Karpas-422 (cell line): ENCODE data around the gene MS4A10. TPM values are rescaled to one million over a fixed set of nuclear protein-coding genes. Genes with fewer than 3 reads are reported as not detected.

ENCODE experiments used
- DNase-seq: peaks from one replicate; pipeline ENCODE4 v3.0.0-alpha.2; 2015
- H2AFZ ChIP-seq: fragments of 200-600 bp; sonication (generic); 2 replicates; pipeline ENCODE4 v1.6.1; 2014; ENCODE audit warnings: antibody characterized with exemption, low read length, mixed read lengths
- H3K27ac ChIP-seq: fragments of 200-600 bp; sonication (generic); 2 replicates; pipeline ENCODE4 v1.5.1; 2014; ENCODE audit warnings: mild to moderate bottlenecking, low read length, moderate library complexity
- H3K27me3 ChIP-seq: fragments of 200-600 bp; sonication (generic); 2 replicates; pipeline ENCODE4 v1.6.1; 2014; ENCODE audit warnings: low read length, mixed read lengths
- H3K36me3 ChIP-seq: fragments of 200-600 bp; sonication (generic); 2 replicates; pipeline ENCODE4 v1.6.1; 2014; ENCODE audit warnings: low read length, mixed read lengths; ENCODE audit not compliant: insufficient read depth
- H3K4me1 ChIP-seq: fragments of 200-600 bp; sonication (generic); 2 replicates; pipeline ENCODE4 v1.6.1; 2014; ENCODE audit warnings: mild to moderate bottlenecking, low read length, mixed read lengths
- H3K4me2 ChIP-seq: fragments of 200-600 bp; sonication (generic); 2 replicates; pipeline ENCODE4 v1.6.1; 2014; ENCODE audit warnings: low read length, low read depth, mild to moderate bottlenecking; ENCODE audit not compliant: poor library complexity, severe bottlenecking
- H3K4me3 ChIP-seq: fragments of 200-600 bp; sonication (generic); 2 replicates; pipeline ENCODE4 v1.5.1; 2014; ENCODE audit warnings: mild to moderate bottlenecking, antibody characterized with exemption, low read length, mixed read lengths
- H3K79me2 ChIP-seq: fragments of 200-600 bp; sonication (generic); 2 replicates; pipeline ENCODE4 v1.6.1; 2014; ENCODE audit warnings: mild to moderate bottlenecking, low read length, mixed read lengths
- H3K9ac ChIP-seq: fragments of 200-600 bp; sonication (generic); 2 replicates; pipeline ENCODE4 v1.6.0; 2014; ENCODE audit warnings: low read length
- H3K9me2 ChIP-seq: fragments of 200-600 bp; sonication (generic), shearing (Covaris generic); replicated peaks from 2 replicates; pipeline ENCODE4 v1.6.0; 2014; ENCODE audit warnings: mild to moderate bottlenecking, low read length, moderate library complexity; ENCODE audit not compliant: insufficient read depth
- H3K9me3 ChIP-seq: fragments of 300-700, 200-600 bp; sonication (generic); 2 replicates; pipeline ENCODE4 v1.6.1; 2014; ENCODE audit warnings: low read length, mixed read lengths
- H4K20me1 ChIP-seq: fragments of 200-600 bp; sonication (generic); 2 replicates; pipeline ENCODE4 v1.6.1; 2014; ENCODE audit warnings: mild to moderate bottlenecking, antibody characterized with exemption, low read length, low read depth; ENCODE audit not compliant: insufficient read depth
- total RNA-seq: library from RNA; depleted of rRNA; stranded (reverse); fragments of >200 nt; shearing (Covaris generic); gene quantifications from 2 replicates; pipeline ENCODE4 v1.2.3, GENCODE V29; 2014; ENCODE audit warnings: low replicate concordance

The MS4A10 gene
- total RNA-seq, 1 experiment from 2014 or later: not detected

DNA sequence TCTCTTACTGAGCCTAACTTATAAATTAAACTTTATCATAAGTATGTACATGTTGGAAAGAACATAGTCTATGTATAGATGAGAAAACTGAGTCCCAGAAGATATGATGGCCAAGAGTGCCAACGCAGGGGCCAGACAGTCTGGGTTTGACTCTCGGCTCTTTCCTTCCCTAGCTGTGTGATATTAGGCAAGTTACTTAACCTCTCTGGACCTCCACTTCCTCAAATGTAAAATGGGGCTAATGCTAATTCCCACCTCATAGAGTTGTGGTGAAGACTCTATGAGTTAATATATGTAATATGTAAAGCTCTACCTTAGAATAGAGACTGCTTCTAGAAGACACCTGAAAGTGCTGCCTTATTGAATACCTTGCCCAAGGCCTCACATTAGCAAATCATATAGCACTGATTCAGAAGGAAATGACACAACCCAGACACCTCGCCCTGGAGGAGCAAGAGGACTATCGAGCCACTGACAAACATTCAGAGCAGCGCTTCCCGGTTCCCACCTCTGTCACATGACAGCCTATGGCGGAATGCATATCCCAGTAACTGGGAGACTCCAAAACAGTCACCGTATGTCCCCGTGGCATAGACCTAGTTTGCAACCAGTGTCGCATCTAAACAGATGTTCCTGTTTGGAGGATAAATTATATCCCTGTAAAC is 45.5 kb downstream of the MS4A10 start:
- Histone ChIP-seq H3K9me2 (no peaks in the 10 kb centered on the region), H4K20me1 (no peaks in the 10 kb centered on the region), H3K27ac (no peak overlapping the region), H3K4me1 (peaks cover 17% of the 10 kb centered on the region), H3K4me3 (no peak overlapping the region), H3K36me3 (no peaks in the 10 kb centered on the region), H3K79me2 (no peaks in the 10 kb centered on the region), H2AFZ (no peak overlapping the region), H3K9me3 (no peaks in the 10 kb centered on the region), H3K9ac (no peak overlapping the region), H3K27me3 (no peaks in the 10 kb centered on the region), H3K4me2 (no peak overlapping the region)
- no peak for DNase-seq

DNA sequence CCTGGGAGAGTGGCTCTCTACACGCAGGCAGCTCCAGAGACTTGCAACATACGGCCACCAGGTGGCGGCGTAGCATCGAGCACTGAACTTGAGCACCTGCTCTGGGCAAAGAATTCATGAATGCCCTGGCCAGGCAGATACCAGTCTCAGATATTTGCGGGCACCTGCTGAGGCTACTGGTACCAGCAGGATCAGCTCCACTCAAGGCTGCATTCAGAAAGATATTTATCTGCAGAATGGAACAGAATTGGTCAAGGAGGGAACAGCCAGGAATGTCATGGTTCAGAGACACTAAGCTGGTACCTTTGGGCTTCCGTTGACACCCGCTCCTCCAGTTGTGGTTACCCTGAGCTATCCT is 46.0 kb downstream of the MS4A10 start:
- Histone ChIP-seq H3K9ac (no peak overlapping the region), H2AFZ (no peak overlapping the region), H4K20me1 (no peaks in the 10 kb centered on the region), H3K9me2 (no peaks in the 10 kb centered on the region), H3K4me2 (no peak overlapping the region), H3K9me3 (no peaks in the 10 kb centered on the region), H3K4me1 (peaks cover 17% of the 10 kb centered on the region), H3K27me3 (no peaks in the 10 kb centered on the region), H3K36me3 (no peaks in the 10 kb centered on the region), H3K27ac (no peak overlapping the region), H3K79me2 (no peaks in the 10 kb centered on the region), H3K4me3 (no peak overlapping the region)
- peak; percentile 92 for DNase-seq

DNA sequence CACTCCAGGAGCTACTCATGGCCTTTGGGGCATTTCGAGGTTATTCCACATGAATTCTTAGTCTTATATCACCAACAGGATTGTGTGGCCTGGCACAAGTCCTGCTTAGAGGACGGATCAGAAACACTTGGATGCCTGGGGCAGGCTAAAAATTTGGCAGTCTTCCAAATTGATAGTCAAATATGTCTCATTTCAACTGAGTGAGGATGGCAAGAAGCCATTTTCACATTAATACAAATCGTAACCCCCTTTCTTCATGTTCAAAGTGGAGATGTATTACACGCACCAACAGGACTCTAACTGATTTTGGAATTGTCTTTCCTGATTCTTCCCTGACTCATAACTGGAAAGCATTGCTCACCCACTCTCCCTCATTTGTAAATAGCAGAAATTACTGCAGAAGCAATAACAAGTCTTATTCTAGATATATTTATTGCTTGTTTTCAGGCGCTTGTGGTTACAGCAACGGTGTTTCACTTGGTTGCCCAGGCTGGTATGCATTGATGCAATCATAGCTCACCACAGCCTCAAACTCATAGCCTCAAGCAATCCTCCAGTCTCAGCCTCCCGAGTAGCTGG is 46.5 kb downstream of the MS4A10 start:
- Histone ChIP-seq H3K9me2 (no peaks in the 10 kb centered on the region), H3K9me3 (no peaks in the 10 kb centered on the region), H4K20me1 (no peaks in the 10 kb centered on the region), H2AFZ (no peak overlapping the region), H3K79me2 (no peaks in the 10 kb centered on the region), H3K4me2 (no peak overlapping the region), H3K27me3 (no peaks in the 10 kb centered on the region), H3K9ac (no peak overlapping the region), H3K27ac (no peak overlapping the region), H3K4me1 (peaks cover 17% of the 10 kb centered on the region), H3K4me3 (no peak overlapping the region), H3K36me3 (no peaks in the 10 kb centered on the region)
- no peak for DNase-seq

DNA sequence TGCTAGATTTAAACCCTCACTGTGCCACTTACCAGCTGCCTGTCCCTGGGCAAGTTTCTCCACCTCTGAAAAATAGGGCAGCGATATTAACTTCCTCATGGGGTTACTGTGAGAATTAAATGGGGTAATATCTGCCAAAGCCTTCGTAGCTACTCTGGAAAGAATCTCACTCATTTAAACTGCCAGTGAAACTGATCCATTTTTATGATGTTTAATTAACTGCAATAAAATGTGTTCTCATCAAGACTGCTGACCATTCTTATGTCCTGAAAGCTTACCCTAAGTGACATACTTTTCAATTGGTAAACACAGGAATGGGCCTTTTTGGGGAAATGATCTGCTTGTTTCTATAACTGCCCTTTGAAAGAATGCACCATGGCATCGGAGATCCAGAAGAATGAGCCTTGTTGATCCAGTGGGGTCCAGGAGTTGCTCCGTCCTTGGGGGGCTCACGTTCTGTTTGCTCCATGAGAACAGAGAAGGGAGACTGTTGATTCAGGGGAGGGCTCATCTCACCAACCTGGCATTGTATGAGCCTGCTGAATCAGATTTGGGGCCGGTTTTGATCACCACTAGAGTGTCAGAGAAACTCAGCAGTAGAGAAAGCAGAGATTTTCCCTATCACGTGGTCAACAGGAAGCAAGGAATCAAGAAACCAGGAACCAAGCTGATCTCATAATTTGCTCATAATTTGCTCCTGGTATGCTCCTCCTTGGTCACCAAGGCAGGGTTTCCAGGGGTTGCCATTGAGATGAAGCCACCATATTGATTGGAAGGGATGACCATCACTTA is 49.8 kb downstream of the MS4A10 start:
- Histone ChIP-seq H3K9me2 (no peaks in the 10 kb centered on the region), H2AFZ (no peak overlapping the region), H4K20me1 (no peaks in the 10 kb centered on the region), H3K27ac (no peak overlapping the region), H3K27me3 (no peaks in the 10 kb centered on the region), H3K4me1 (peaks cover 17% of the 10 kb centered on the region), H3K4me3 (no peak overlapping the region), H3K9me3 (no peaks in the 10 kb centered on the region), H3K9ac (no peak overlapping the region), H3K36me3 (no peaks in the 10 kb centered on the region), H3K79me2 (no peaks in the 10 kb centered on the region), H3K4me2 (no peak overlapping the region)
- DNase-seq: no peak

DNA sequence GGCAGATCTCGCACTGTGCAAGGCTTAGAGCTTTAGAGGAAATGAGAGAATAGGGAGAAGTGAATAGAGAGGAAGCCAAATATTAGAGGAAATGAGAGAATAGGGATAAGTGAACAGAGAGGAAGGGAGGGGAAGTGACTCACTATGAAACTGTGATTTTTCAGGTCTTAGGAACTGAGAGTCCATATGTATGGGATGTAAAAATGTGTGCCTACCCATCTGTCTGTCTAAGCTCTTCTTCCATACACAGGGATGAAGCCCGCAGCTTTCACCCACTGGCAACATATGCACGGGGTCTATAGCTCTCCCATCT is 50.4 kb downstream of the MS4A10 start:
- Histone ChIP-seq H3K4me2 (no peak overlapping the region), H4K20me1 (no peaks in the 10 kb centered on the region), H3K79me2 (no peaks in the 10 kb centered on the region), H3K27ac (no peak overlapping the region), H3K9ac (no peak overlapping the region), H3K4me3 (no peak overlapping the region), H3K4me1 (peaks cover 17% of the 10 kb centered on the region), H3K36me3 (no peaks in the 10 kb centered on the region), H3K9me2 (no peaks in the 10 kb centered on the region), H3K9me3 (no peaks in the 10 kb centered on the region), H3K27me3 (no peaks in the 10 kb centered on the region), H2AFZ (no peak overlapping the region)
- DNase-seq: no peak

DNA sequence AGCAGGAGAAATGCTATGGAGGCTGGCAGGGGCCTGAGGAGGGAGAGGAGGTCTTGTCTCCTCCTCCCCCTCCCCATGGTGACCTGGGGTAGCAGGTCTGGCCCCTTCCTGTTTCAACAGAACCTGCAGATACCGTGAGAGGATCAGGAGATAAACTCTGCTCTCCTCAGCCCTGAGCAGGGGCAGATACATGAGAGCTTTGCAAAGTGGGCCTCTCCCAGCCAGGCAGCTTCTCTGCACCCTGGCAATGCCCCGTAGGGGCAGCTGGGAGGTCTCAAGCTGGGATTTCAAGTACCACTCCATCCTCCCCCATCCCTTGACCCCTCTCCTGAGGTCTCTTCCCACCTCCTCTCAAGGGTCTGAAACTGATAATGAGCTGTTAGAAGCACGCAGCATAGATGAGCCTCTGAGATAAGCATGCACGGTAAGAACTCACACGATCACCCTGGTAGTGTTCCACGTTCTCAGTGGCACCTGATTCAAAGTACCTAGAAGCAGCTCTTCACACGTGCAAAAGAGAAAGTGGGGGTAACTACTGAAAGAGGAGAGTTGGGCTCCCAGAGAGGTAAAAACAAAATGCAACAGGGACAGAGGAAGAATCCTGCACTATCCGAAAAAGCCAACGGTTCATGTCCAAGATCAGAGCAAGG is 51.9 kb downstream of the MS4A10 start:
- peaks cover 1% of the 10 kb centered on the region for H3K79me2 ChIP-seq
- H3K4me1 ChIP-seq: peaks cover 12% of the 10 kb centered on the region
- H3K27me3 ChIP-seq: no peaks in the 10 kb centered on the region
- H2AFZ ChIP-seq: no peak overlapping the region
- no peak overlapping the region for H3K27ac ChIP-seq
- no peaks in the 10 kb centered on the region for H3K9me3 ChIP-seq
- DNase-seq: no peak
- H3K9me2 ChIP-seq: no peaks in the 10 kb centered on the region
- no peaks in the 10 kb centered on the region for H4K20me1 ChIP-seq
- H3K4me3 ChIP-seq: no peak overlapping the region
- H3K9ac ChIP-seq: no peak overlapping the region
- H3K36me3 ChIP-seq: no peaks in the 10 kb centered on the region
- H3K4me2 ChIP-seq: no peak overlapping the region

DNA sequence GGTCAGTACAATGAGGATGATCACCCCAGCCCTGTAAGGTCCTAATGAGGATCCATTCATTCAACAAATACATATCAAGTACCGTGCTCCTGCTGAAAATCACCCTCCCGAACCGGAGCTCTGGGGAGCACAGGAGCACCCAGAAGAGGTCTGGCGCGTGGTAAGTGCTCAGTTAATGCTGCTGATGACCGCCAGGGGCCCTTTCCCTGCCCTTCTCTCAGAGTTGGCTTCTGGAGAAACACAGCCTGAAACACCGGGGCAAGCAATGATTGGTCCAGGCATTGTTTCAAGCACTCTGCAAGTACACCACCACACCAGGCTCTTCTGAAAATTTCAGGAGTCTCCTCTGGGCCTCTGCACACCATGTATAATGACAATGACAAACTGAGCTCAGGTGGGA is 53.0 kb downstream of the MS4A10 start:
- Histone ChIP-seq H3K9me3 (no peaks in the 10 kb centered on the region), H3K4me2 (no peak overlapping the region), H3K27ac (no peak overlapping the region), H3K4me3 (no peak overlapping the region), H4K20me1 (no peaks in the 10 kb centered on the region), H3K9ac (no peak overlapping the region), H2AFZ (no peak overlapping the region), H3K9me2 (no peaks in the 10 kb centered on the region), H3K79me2 (peaks cover 13% of the 10 kb centered on the region), H3K36me3 (no peaks in the 10 kb centered on the region), H3K27me3 (no peaks in the 10 kb centered on the region), H3K4me1 (peaks cover 8% of the 10 kb centered on the region)
- peak; percentile 73 for DNase-seq
